HS-5 (cell line): ENCODE results near the gene ARPC2.
"Not testable (repeated sequence)": the region's sequence is repeated elsewhere in the genome, so short reads cannot be mapped to it uniquely, and the experiment has no call there.

ENCODE experiments used
- DNase-seq: peaks from one replicate; pipeline ENCODE4 v3.0.0-alpha.2; 2012; ENCODE audit warnings: low read depth

Gene ARPC2

DNA sequence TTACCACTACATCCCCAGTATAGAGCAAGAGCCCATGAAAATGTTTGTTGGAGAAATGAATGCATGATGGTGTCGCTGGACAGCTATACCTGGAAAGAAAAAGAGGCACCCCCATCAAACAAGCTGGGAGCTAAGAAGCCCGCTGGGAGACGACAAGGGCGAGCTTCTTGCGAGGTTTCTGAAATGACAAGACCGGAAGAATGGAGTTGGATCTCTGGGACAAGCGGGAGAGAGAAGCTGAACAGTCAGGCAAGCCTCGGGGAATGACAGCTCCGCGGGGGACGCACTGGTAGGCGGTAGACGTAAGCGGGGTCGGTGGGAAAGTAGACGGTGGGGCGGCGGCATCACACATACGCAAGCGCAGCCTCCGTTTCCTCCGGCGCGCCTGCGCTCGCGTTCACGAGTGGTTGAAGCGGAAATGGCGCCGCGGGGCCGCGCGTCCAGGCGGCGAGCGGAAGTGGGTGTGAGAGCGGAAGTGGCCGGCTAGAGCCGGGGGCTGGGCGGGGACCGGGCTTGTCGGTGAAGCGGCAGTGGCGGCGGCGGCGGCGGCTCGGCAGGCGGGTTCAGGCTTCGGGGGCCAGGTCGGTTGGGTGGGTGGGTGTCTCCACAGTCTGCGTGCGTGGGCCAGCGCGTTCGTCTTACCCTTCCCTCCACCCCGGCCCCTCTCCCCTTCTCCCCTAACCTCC is at the start of gene ARPC2:
TSS of gene ARPC2 (plus strand) at position 516 of the 686 bp plus-strand sequence. CDS start 282 bp downstream, outside the sequence.
- DNase-seq, result peak; percentile 75

GRCh38 chr2:218168016-218168415 is 49.0 kb upstream of the ARPC2 start:
- no peak for DNase-seq

DNA sequence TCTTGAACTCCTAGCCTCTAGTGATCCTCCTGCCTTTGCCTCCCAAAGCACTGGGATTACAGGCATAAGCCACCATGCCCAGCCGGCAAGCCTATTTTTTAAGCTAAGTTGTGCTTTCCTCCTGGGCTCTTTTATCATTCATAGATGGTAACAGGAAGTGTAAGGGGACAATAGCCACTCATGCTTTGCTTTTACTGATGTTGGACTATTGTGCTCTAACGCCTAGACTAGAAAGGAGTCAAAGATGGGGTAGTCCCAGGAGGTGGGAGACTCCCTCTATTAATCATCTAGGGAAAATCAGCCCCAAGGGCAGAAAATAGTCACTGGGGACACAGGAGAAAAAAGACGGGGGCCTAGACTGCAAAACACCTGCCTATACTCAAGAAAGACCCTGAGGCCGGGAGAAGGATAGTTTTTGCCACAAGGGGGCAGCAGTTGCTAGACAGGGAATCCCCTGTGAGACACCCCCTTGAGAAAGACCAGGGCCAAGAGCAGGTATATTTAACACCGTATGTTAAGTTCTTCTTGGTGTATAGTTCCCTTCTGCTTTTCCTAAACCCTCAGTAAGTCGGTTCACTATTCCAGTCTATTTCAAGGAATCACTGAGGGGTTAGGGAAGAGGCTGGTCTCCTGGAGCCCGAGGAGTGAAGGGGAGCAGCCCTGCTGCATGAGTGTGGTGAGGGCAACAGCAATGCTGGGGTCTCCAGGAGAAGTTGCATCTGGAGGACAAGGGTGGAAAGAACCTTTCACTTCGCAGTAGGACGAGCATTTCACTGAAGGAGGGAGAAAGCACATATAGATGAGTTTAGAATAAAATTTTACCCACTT is 48.1 kb upstream of the ARPC2 start:
- DNase-seq, result peak; percentile 8

DNA sequence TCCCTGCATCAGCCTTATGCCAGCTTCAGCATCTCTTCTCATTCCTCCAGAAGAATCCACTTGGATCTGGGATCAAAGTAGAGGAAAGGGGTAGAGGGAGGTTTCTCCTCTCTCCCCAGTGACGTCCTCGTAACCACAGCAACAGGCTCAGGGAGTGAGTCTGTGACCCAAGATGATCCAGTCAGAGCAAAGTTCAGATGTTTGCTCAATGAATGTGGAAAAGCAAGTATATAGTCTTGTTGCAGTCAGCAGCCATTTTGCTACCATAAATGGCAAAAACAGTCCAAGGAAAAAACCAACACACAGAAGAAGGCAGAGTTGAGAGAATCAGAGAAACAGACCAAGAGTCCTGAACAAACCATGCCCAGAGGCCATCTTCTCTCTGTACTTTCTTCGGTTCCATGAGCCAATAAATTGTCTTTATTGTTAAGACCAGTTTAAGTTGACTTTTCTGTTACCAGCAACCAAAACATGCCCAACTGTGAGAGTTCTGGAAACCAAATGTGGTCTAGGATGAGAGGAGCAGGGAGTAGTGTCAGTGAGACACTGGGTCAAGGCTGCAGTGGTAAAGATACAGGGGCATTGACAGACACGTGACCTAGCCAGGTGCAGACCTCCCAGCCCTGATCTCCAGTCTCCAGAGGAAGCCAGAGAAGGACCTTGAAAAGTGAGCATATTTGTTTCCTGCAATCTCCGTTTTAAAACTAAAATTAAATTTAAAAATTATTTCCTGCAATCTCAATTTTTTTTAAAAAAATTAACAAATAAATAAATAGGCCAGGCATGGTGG is 47.0 kb upstream of the ARPC2 start:
- peak; percentile 3 for DNase-seq

DNA sequence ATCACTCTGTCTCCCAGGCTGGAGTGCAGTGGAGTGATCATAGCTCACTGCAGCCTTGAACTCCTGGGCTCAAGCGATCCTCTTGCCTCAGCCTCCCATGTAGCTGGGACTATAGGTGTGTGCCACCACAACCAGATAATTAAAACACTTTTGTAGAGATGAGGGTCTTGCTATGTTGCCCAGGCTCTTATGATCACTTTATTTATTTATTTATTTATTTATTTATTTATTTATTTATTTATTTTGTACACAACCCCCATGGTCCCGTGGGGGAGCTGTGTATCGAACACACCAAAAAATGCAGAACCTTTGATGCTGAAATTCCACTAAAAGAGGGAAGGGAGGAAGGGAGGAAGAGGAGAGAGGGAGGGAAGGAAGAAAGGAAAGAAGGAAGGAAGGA is 45.2 kb upstream of the ARPC2 start:
- DNase-seq, result not testable (repeated sequence)

- DNase-seq, result no peak
Measured at GRCh38 chr2:218172845-218173244, 44.1 kb upstream of the ARPC2 start.

GRCh38 chr2:218179782-218180181 is 37.2 kb upstream of the ARPC2 start:
- no peak for DNase-seq

GRCh38 chr2:218180467-218181114 is 36.4 kb upstream of the ARPC2 start:
- DNase-seq, result no peak

DNA sequence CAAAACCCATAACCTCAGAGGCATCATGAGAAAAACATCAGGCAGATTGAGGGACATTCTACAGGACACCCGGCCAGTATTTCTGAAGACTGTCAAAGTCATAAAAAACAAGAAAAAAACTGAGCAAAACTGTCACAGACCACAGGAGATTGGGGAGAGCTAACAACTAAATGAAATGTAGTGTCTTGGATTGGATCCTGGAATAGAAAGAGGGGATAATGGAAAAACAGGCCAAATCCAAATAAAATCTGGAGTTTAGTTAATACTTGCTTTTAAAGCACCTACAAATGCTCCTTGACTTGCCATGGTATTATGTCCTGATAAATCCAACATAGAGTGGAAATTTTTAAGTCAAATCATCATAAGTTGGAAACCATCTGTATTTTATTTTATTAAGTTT is 32.7 kb upstream of the ARPC2 start:
- no peak for DNase-seq

GRCh38 chr2:218186355-218186766 is 30.6 kb upstream of the ARPC2 start:
- peak; percentile 28 for DNase-seq

DNA sequence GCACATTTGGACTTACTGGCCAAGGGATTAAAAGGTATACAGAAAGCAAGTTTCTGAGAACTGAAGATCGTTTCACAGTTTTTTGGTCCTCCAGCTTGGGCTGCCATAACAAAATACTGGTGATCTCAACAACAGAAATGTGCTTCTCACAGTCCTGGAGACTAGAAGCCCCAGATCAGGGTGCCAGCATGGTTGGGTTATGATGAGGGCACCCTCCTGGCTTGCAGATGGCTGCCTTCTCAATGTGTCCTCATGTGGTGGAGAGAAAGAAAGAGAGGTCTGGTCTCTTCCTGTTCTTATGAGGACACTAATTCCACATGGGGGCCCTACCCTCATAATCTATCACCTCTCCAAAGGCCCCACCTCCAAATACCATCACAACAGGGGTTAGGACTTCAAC is 30.1 kb upstream of the ARPC2 start:
- no peak for DNase-seq

- no peak for DNase-seq
Measured at GRCh38 chr2:218187296-218188015, 29.5 kb upstream of the ARPC2 start.

- DNase-seq, result no peak
Measured at GRCh38 chr2:218188528-218188927, 28.5 kb upstream of the ARPC2 start.

DNA sequence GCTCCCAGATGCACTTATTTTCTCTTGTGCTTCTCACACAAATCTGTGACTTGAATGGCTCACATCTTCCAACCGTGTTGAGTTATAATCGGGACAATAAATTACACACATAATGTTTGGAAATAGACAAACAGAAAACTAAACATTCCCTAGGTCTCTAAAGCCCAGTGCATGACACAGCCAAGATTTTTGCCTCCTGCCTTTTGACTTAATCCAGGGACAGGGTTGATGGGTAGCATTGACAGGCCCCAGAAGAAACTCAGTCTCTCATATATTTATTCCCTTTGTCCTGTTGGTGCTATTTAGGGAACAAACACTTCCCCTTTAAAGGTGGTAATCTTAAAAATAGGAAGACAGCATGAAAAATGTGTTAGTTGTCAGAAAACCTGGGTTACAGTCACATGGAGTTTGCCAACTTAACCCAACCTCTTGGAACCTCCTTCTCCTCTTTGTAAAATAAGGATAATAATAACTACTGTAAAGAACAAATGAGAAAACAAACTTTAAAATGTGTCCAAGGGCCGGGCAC is 24.0 kb upstream of the ARPC2 start:
- no peak for DNase-seq

- no peak for DNase-seq
Measured at GRCh38 chr2:218193701-218194100, 23.3 kb upstream of the ARPC2 start.

GRCh38 chr2:218194880-218195279 is 22.1 kb upstream of the ARPC2 start:
- no peak for DNase-seq

DNA sequence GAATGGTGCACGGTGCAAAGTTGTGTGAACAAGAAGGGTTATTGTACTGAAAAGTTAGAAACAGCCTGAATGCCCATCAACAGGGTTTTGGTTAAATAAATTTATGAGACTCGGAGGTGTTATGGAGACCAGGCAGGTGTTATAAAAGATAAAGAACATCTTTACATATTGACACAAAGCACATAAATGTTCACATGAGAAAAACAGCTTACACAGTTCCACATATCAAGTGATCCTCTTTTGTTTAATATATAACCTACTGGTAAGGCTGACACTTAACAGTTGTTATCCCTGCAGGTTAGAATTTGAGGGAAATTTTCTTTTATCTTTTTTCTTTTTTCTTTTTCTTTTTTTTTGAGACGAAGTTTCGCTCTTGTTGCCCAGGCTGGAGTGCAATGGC is 20.0 kb upstream of the ARPC2 start:
- DNase-seq, result no peak

GRCh38 chr2:218202266-218202665 is 14.7 kb upstream of the ARPC2 start:
- DNase-seq, result no peak

GRCh38 chr2:218209078-218209477 is 7.9 kb upstream of the ARPC2 start:
- DNase-seq, result no peak

DNA sequence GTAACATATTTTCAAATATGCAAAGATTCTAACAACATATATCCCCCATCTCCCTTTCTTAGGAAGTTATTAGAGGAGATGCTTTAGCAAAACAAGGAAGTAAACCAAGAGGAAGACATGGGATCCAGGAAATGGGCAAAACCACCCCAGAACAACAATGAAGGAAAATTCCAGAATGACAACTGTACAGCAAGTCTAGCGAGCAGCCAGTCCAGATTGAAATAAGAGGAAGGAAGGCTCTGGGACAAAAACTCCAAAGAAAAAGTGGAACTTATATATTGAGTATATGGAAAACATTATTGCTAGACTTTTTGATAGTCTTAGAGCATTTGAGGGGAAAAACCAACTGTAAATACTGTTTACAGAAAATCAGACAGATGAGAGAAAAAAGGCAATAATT is 2.9 kb upstream of the ARPC2 start:
- DNase-seq, result no peak

- DNase-seq, result no peak
Measured at GRCh38 chr2:218216336-218216673, 684 bp upstream of the ARPC2 start.
